Erythroblast (primary cell): ENCODE measurements around the gene ACVRL1.
"Not testable (repeated sequence)": the region's sequence is repeated elsewhere in the genome, so short reads cannot be mapped to it uniquely, and the experiment has no call there.

Experiments
- GATA1 ChIP-seq: IDR thresholded peaks from 2 replicates; pipeline ENCODE4 v1.6.1; 2011; ENCODE audit warnings: low read depth, mild to moderate bottlenecking, control low read depth, low read length, moderate library complexity
- POLR2A ChIP-seq: IDR thresholded peaks from 2 replicates; pipeline ENCODE4 v1.6.1; 2011; ENCODE audit warnings: mild to moderate bottlenecking, low read length

GRCh38 chr12:51885294-51886020 is 21.8 kb upstream of the ACVRL1 start:
- not testable (repeated sequence) for TF ChIP-seq POLR2A, GATA1
